Stimulated activated memory B cell treated with anti-CD40 and anti-IgM and Interleukin-4, amounts not matched to agents 10 μg/mL and 1 μg/mL and 100 μg/mL, for 72 hours (primary cell): ENCODE results near the gene CBX4.

ENCODE experiments used
- ATAC-seq: fragments of 150-1000 bp; cut with Tn5 transposase; 2 replicates; pipeline ENCODE4 v1.10.0; 2021
- H3K27ac Mint-ChIP-seq: one replicate; pipeline ENCODE4 v1.8.0; 2022; ENCODE audit warnings: mild to moderate bottlenecking, mixed read lengths
- H3K27me3 Mint-ChIP-seq: one replicate; pipeline ENCODE4 v1.8.0; 2022; ENCODE audit warnings: mixed read lengths
- H3K36me3 Mint-ChIP-seq: one replicate; pipeline ENCODE4 v1.8.0; 2022; ENCODE audit warnings: mixed read lengths
- H3K4me1 Mint-ChIP-seq: one replicate; pipeline ENCODE4 v1.8.0; 2022; ENCODE audit warnings: mixed read lengths
- H3K4me3 Mint-ChIP-seq: one replicate; pipeline ENCODE4 v1.8.0; 2022; ENCODE audit warnings: mild to moderate bottlenecking, moderate library complexity, mixed read lengths
- H3K9me3 Mint-ChIP-seq: one replicate; pipeline ENCODE4 v1.8.0; 2022; ENCODE audit warnings: mixed read lengths

The CBX4 gene

DNA sequence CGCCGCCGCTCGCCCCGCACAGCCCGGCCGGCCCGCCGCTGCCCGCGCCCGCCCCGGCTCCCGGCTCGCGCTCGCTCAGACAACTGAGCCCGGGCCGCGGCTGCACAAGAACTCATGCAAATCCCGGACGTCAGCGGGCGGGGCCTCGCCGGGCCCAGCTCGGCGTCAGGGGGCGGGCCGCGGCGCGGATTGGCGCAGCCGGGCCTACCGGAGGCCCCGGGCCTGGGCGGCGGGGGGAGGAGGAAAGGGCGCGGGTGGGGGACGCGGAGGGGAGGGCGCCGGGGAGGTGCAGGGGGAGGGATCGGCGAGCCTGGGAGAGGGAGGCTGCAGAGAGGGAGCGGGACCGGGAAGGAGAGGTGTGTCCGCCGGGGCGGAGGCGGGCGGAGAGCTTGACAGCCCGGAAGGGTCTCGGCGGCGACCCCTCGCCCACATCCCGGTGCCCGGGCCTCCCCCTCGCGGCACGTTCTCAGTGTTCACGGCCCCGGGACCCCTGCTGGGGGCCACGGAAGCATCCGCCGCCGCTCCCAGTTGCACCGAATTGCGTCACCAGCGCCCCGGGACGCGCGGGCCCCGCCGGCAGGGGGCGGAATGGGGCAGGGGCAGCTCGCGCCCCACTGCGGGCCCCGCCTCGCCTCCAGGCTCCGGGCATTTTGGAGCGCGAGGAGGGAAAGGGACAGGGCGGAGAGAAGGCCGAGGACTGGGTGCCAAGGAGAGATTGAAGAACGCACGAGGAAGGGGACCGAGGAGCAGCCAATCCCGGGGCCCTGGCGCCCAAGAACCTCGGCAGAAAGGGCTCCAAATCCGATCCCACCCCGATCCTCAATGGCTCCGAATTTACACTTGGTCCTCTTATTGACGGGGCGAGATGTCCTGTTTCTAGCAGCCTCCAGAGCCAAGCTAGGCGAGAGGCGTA lies at the start of gene CBX4:
Gene CBX4 (minus strand): TSS at position 85 of the 913 bp plus-strand sequence. CDS start 189 bp downstream, outside the sequence.
- H3K27me3 Mint-ChIP-seq: peaks cover 43% of the 10 kb centered on the region
- ATAC-seq: peak; percentile 84
- peak within 1 kb of the TSS; percentile 91 for H3K4me3 Mint-ChIP-seq
- no peaks in the 10 kb centered on the region for H3K9me3 Mint-ChIP-seq
- H3K36me3 Mint-ChIP-seq: peaks cover 12% of the 10 kb centered on the region
- peak within 1 kb of the TSS; percentile 92 for H3K27ac Mint-ChIP-seq
- peaks cover 62% of the 10 kb centered on the region for H3K4me1 Mint-ChIP-seq

DNA sequence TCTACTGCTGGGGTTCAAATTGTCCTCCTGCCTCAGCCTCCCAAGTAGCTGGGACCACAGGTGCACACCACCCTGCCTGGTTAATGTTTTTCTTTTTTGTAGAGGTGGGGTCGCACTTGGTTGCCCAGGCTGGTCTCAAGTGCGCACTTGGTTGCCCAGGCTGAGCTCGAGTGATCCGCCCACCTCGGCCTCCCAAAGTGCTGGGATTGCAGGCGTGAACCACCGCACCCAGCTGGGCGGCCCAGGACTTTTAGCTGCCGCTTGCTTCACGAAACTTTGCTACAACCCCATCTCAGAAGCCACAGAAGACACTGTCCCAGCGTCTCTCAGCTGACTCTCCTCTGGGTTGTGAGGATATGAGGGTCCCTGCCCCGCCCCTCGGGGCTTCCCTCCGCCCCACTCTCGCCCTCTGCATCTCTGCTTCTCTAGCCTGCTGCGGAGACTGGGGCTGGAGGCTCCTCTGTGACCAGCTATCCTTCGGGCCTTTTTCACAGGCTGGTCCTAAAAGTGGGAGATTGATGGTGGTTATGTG lies 48.8 kb upstream of the CBX4 start:
- Mint-ChIP-seq H3K27me3 (peaks cover 64% of the 10 kb centered on the region), H3K9me3 (no peaks in the 10 kb centered on the region), H3K27ac (no peak overlapping the region), H3K36me3 (no peaks in the 10 kb centered on the region), H3K4me3 (no peak overlapping the region), H3K4me1 (no peaks in the 10 kb centered on the region)
- ATAC-seq: no peak

DNA sequence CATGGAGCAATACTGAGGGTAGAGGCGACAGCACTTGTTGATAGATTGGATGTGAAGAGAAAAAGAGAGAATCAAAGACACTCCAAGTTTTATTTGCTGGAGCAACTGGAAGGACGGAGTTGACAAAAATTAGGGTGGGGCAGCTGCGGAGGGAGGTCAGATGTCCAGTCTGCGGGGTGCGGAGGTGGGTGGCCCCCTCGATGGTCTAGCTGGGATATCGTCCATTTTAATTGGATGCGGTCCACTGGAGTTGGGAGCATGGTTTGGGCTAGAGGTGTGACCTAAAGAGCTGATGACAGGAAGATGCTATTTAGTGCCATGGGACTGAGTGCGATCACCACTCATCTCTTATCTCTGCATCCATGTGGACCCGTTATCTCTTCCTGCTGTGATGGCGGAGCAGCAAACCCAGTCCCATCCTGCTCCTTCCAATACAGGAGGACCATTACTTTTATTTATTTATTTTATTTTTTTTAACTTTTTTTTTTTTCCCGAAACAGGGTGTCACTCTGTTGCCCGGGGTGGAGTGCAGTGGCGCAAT lies 48.3 kb upstream of the CBX4 start:
- Mint-ChIP-seq H3K27me3 (peaks cover 69% of the 10 kb centered on the region), H3K4me1 (no peaks in the 10 kb centered on the region), H3K4me3 (no peak overlapping the region), H3K36me3 (no peaks in the 10 kb centered on the region), H3K9me3 (no peaks in the 10 kb centered on the region), H3K27ac (no peak overlapping the region)
- ATAC-seq: no peak

GRCh38 chr17:79883202-79883601 lies 44.0 kb upstream of the CBX4 start:
- Mint-ChIP-seq H3K9me3 (no peaks in the 10 kb centered on the region), H3K4me1 (no peaks in the 10 kb centered on the region), H3K36me3 (no peaks in the 10 kb centered on the region), H3K4me3 (no peak overlapping the region), H3K27me3 (peaks cover 72% of the 10 kb centered on the region), H3K27ac (no peak overlapping the region)
- no peak for ATAC-seq

GRCh38 chr17:79878329-79878947 lies 39.2 kb upstream of the CBX4 start:
- no peak overlapping the region for H3K4me3 Mint-ChIP-seq
- peaks cover 7% of the 10 kb centered on the region for H3K4me1 Mint-ChIP-seq
- no peaks in the 10 kb centered on the region for H3K9me3 Mint-ChIP-seq
- no peak overlapping the region for H3K27ac Mint-ChIP-seq
- no peaks in the 10 kb centered on the region for H3K36me3 Mint-ChIP-seq
- H3K27me3 Mint-ChIP-seq: peaks cover 66% of the 10 kb centered on the region
- ATAC-seq: no peak

DNA sequence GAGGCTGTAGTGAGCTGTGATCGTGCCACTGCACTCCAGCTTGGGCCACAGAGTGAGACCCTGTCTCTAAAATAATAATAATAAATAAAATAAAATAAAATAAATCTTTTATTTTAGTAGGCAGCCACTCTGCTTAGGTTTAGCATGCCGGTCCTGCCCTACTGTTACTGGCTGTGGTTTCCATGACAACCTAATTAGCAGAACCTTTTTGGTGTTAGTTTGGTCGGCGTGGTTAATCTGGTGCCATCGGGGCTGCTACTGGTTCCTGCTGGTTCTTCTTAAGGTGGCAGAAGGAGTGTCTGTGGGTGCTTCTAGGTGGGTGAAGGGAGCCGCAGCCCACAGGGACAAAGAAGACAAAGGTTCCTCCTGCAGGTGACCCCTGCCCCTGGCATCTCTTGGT lies 37.8 kb upstream of the CBX4 start:
- Mint-ChIP-seq H3K4me1 (peaks cover 7% of the 10 kb centered on the region), H3K9me3 (no peaks in the 10 kb centered on the region), H3K36me3 (no peaks in the 10 kb centered on the region), H3K27ac (no peak overlapping the region), H3K4me3 (no peak overlapping the region), H3K27me3 (peaks cover 62% of the 10 kb centered on the region)
- no peak for ATAC-seq

DNA sequence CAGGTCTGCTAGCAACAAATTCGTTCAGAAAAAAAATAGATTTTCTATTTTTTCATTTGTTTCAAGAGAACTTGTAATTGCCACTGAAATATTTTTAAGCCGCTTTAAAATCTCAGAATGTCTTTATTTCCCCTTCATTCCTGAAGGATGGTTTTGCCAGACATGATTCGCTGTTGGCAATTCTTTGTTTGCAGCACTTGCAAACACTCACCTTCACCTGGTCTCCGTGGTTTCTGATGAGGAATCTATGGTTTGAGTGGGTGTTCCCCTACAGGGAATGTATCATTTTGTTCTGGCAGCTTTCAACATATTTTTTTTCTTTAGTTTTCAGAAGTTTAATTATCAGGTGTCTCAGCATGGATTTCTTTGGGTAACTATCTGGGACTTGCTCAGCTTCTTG lies 36.3 kb upstream of the CBX4 start:
- no peaks in the 10 kb centered on the region for H3K9me3 Mint-ChIP-seq
- ATAC-seq: no peak
- H3K4me3 Mint-ChIP-seq: no peak overlapping the region
- H3K27ac Mint-ChIP-seq: no peak overlapping the region
- H3K36me3 Mint-ChIP-seq: no peaks in the 10 kb centered on the region
- H3K4me1 Mint-ChIP-seq: peaks cover 7% of the 10 kb centered on the region
- peaks cover 58% of the 10 kb centered on the region for H3K27me3 Mint-ChIP-seq

GRCh38 chr17:79874329-79874981 lies 35.2 kb upstream of the CBX4 start:
- Mint-ChIP-seq H3K4me3 (no peak overlapping the region), H3K27ac (no peak overlapping the region), H3K27me3 (peaks cover 56% of the 10 kb centered on the region), H3K36me3 (no peaks in the 10 kb centered on the region), H3K4me1 (peaks cover 7% of the 10 kb centered on the region), H3K9me3 (no peaks in the 10 kb centered on the region)
- ATAC-seq: peak; percentile 64

GRCh38 chr17:79873583-79873982 lies 34.3 kb upstream of the CBX4 start:
- Mint-ChIP-seq H3K36me3 (no peaks in the 10 kb centered on the region), H3K9me3 (no peaks in the 10 kb centered on the region), H3K27me3 (peaks cover 51% of the 10 kb centered on the region), H3K4me3 (no peak overlapping the region), H3K27ac (no peak overlapping the region), H3K4me1 (peaks cover 7% of the 10 kb centered on the region)
- no peak for ATAC-seq

DNA sequence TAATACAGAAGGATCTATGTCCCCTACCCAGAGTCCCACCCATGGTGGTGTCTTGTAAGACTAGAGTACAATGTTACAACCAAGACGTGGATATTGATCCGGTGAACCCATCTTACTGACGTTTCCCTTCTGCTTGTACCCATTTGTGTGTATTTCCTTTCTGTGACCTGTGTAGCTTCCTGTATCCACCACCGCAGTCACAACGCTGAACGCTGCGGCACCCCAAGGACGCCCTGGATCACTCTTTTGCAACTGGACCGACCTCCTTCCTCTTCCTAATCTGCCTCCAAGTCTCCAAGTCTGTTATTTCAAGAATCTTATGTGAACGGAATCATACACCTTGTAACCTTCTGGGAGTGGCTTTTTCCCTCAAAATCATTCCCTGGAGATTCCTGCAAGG lies 33.5 kb upstream of the CBX4 start:
- Mint-ChIP-seq H3K27me3 (peaks cover 42% of the 10 kb centered on the region), H3K4me1 (peaks cover 8% of the 10 kb centered on the region), H3K9me3 (no peaks in the 10 kb centered on the region), H3K36me3 (no peaks in the 10 kb centered on the region), H3K4me3 (no peak overlapping the region), H3K27ac (no peak overlapping the region)
- no peak for ATAC-seq

GRCh38 chr17:79871131-79871530 lies 31.9 kb upstream of the CBX4 start:
- ATAC-seq: no peak
- no peaks in the 10 kb centered on the region for H3K36me3 Mint-ChIP-seq

DNA sequence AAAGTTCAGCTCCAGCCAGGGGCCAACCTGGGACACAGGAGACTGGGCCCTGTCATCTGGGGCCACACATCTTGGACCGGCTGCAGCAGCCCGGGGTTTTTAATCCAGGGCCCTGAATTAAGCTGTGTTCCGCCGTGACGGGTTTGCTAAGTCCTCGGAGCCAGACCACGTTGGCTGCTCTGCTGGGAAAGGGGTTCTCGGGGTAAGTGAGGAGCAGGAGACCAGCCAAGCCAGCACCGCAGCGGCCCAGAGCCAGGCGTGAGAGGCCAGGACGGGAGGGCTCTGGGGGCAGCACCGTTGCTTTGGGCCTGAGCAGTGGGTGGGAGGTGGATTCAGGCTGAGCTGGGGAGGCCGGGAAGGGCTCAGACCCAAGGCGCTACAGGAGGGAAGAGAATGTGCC lies 31.3 kb upstream of the CBX4 start:
- H3K4me3 Mint-ChIP-seq: no peak overlapping the region

More at GRCh38 chr17:79871131-79871530, 31.9 kb upstream of the CBX4 start:
- Mint-ChIP-seq H3K27ac (no peak overlapping the region), H3K4me1 (peaks cover 21% of the 10 kb centered on the region), H3K9me3 (no peaks in the 10 kb centered on the region), H3K4me3 (no peak overlapping the region), H3K27me3 (peaks cover 35% of the 10 kb centered on the region)

GRCh38 chr17:79866791-79867518 lies 27.7 kb upstream of the CBX4 start:
- H3K27ac Mint-ChIP-seq: peak overlapping the region; percentile 39
- no peak overlapping the region for H3K4me3 Mint-ChIP-seq
- H3K36me3 Mint-ChIP-seq: no peaks in the 10 kb centered on the region
- peaks cover 49% of the 10 kb centered on the region for H3K27me3 Mint-ChIP-seq
- peaks cover 25% of the 10 kb centered on the region for H3K4me1 Mint-ChIP-seq
- H3K9me3 Mint-ChIP-seq: no peaks in the 10 kb centered on the region
- no peak for ATAC-seq

More for the DNA sequence above, 31.3 kb upstream of the CBX4 start:
- no peak overlapping the region for H3K27ac Mint-ChIP-seq
- peaks cover 38% of the 10 kb centered on the region for H3K27me3 Mint-ChIP-seq
- ATAC-seq: no peak
- H3K4me1 Mint-ChIP-seq: peaks cover 21% of the 10 kb centered on the region
- H3K36me3 Mint-ChIP-seq: no peaks in the 10 kb centered on the region
- H3K9me3 Mint-ChIP-seq: no peaks in the 10 kb centered on the region

GRCh38 chr17:79865351-79866210 lies 26.3 kb upstream of the CBX4 start:
- H3K4me3 Mint-ChIP-seq: no peak overlapping the region
- no peak overlapping the region for H3K27ac Mint-ChIP-seq
- peaks cover 30% of the 10 kb centered on the region for H3K4me1 Mint-ChIP-seq
- no peaks in the 10 kb centered on the region for H3K9me3 Mint-ChIP-seq
- H3K36me3 Mint-ChIP-seq: no peaks in the 10 kb centered on the region
- ATAC-seq: no peak
- peaks cover 52% of the 10 kb centered on the region for H3K27me3 Mint-ChIP-seq
